Mammary epithelial cell (primary cell): ENCODE data around the gene APOLD1.

Experiments used
- CTCF ChIP-seq, 2 donors: IDR thresholded peaks in 1 of 2; conservative IDR thresholded peaks in 1 of 2; 2 replicates each; pipeline ENCODE4 v1.5.1; 2011 to 2012; ENCODE audit warnings: inconsistent platforms in 2 of 2, low read length in 2 of 2, mild to moderate bottlenecking in 2 of 2, control low read depth in 1 of 2, low read depth in 1 of 2; ENCODE audit not compliant: insufficient read depth in 1 of 2; ENCODE audit errors: extremely low read depth in 1 of 2
- EZH2 ChIP-seq: IDR thresholded peaks from 2 replicates; pipeline ENCODE4 v1.6.1; 2012; ENCODE audit warnings: low read length, inconsistent platforms, borderline replicate concordance

- TF ChIP-seq CTCF (conservative IDR thresholded peaks at IDR 0.05 in 1 of 2, IDR thresholded peaks at IDR 0.05 in 1 of 2; ENCODE audit: extremely low read depth in 1 of 2, insufficient read depth in 1 of 2, low read depth in 1 of 2, low read length in 2 of 2) = no peak
- no peak for TF ChIP-seq EZH2
Measured at GRCh38 chr12:12818701-12819100, 33.2 kb downstream of the APOLD1 start.
